Mesothelial cell of epicardium (in vitro differentiated cells): ENCODE measurements around the gene MARK1. TPM values are rescaled to one million over a fixed set of nuclear protein-coding genes. Genes with fewer than 3 reads are reported as not detected.
"Not testable (repeated sequence)": the region's sequence is repeated elsewhere in the genome, so short reads cannot be mapped to it uniquely, and the experiment has no call there.

ENCODE experiments used
- DNase-seq, 2 experiments: peaks; one replicate each; pipeline ENCODE4 v3.0.0; 2021; ENCODE audit warnings: low spot score in 2 of 2; ENCODE audit not compliant: unreplicated experiment in 2 of 2
- H3K27ac Mint-ChIP-seq: 2 replicates; pipeline ENCODE4 v1.8.0; 2021; ENCODE audit warnings: mixed read lengths
- H3K27me3 Mint-ChIP-seq: 2 replicates; pipeline ENCODE4 v1.8.0; 2021; ENCODE audit warnings: low read depth, mixed read lengths
- H3K36me3 Mint-ChIP-seq: 2 replicates; pipeline ENCODE4 v1.8.0; 2021; ENCODE audit warnings: mixed read lengths
- H3K4me1 Mint-ChIP-seq: 2 replicates; pipeline ENCODE4 v1.8.0; 2021; ENCODE audit warnings: mixed read lengths
- H3K4me3 Mint-ChIP-seq: 2 replicates; pipeline ENCODE4 v1.8.0; 2021; ENCODE audit warnings: mild to moderate bottlenecking, moderate library complexity, mixed read lengths
- H3K9me3 Mint-ChIP-seq: 2 replicates; pipeline ENCODE4 v1.8.0; 2021; ENCODE audit warnings: mixed read lengths
- CTCF ChIP-seq: fragments of 200-600 bp; sonication (generic); IDR thresholded peaks from one replicate; pipeline ENCODE4 v1.5.0; 2021; ENCODE audit warnings: antibody characterized with exemption; ENCODE audit not compliant: unreplicated experiment
- total RNA-seq: library from RNA; stranded (reverse); gene quantifications from 3 replicates; pipeline ENCODE4 v1.2.1, GENCODE V29; 2021

The MARK1 gene
- total RNA-seq, 1 donor from 2014 or later, result 11.8 TPM

- H3K36me3 Mint-ChIP-seq, result no peaks in the 10 kb centered on the region
- H3K9me3 Mint-ChIP-seq, result no peaks in the 10 kb centered on the region
- no peak overlapping the region for H3K27ac Mint-ChIP-seq
- no peaks in the 10 kb centered on the region for H3K4me1 Mint-ChIP-seq
- TF ChIP-seq CTCF, result no peak
- H3K27me3 Mint-ChIP-seq, result peaks cover 1% of the 10 kb centered on the region
- no peak overlapping the region for H3K4me3 Mint-ChIP-seq
- DNase-seq, result no peak
Observed at GRCh38 chr1:220682901-220683576, 155.1 kb downstream of the MARK1 start.

- H3K27me3 Mint-ChIP-seq, H3K36me3 Mint-ChIP-seq, DNase-seq, H3K4me3 Mint-ChIP-seq, H3K9me3 Mint-ChIP-seq, H3K4me1 Mint-ChIP-seq, H3K27ac Mint-ChIP-seq: not testable (repeated sequence)
Observed at GRCh38 chr1:220683716-220684115, 155.8 kb downstream of the MARK1 start.

GRCh38 chr1:220684890-220685289, 157.0 kb downstream of the MARK1 start:
- TF ChIP-seq CTCF, result no peak
- H3K27ac Mint-ChIP-seq, result no peak overlapping the region
- H3K4me1 Mint-ChIP-seq, result peaks cover 3% of the 10 kb centered on the region
- no peak for DNase-seq
- no peak overlapping the region for H3K4me3 Mint-ChIP-seq
- no peaks in the 10 kb centered on the region for H3K9me3 Mint-ChIP-seq
- peaks cover 5% of the 10 kb centered on the region for H3K27me3 Mint-ChIP-seq
- no peaks in the 10 kb centered on the region for H3K36me3 Mint-ChIP-seq

GRCh38 chr1:220685879-220686278, 157.9 kb downstream of the MARK1 start:
- Mint-ChIP-seq H3K27me3 (peaks cover 12% of the 10 kb centered on the region), H3K36me3 (no peaks in the 10 kb centered on the region), H3K4me3 (no peak overlapping the region), H3K27ac (no peak overlapping the region), H3K4me1 (peaks cover 4% of the 10 kb centered on the region), H3K9me3 (no peaks in the 10 kb centered on the region)
- DNase-seq, result no peak
- TF ChIP-seq CTCF, result no peak

GRCh38 chr1:220687809-220688208, 159.9 kb downstream of the MARK1 start:
- Mint-ChIP-seq H3K9me3 (no peaks in the 10 kb centered on the region), H3K36me3 (no peaks in the 10 kb centered on the region), H3K27ac (no peak overlapping the region), H3K4me1 (peaks cover 4% of the 10 kb centered on the region), H3K27me3 (peaks cover 31% of the 10 kb centered on the region), H3K4me3 (no peak overlapping the region)
- no peak for TF ChIP-seq CTCF
- DNase-seq, result no peak

GRCh38 chr1:220689666-220690065, 161.7 kb downstream of the MARK1 start:
- no peaks in the 10 kb centered on the region for H3K9me3 Mint-ChIP-seq
- H3K4me3 Mint-ChIP-seq, result peak overlapping the region; percentile 81
- no peaks in the 10 kb centered on the region for H3K36me3 Mint-ChIP-seq
- peaks cover 40% of the 10 kb centered on the region for H3K27me3 Mint-ChIP-seq
- TF ChIP-seq CTCF, result no peak
- DNase-seq, result no peak
- H3K4me1 Mint-ChIP-seq, result peaks cover 4% of the 10 kb centered on the region
- H3K27ac Mint-ChIP-seq, result no peak overlapping the region
